Sigmoid colon (tissue), 4 donors: ENCODE results near the gene PRR20D.

Experiments used
- CTCF ChIP-seq, 4 experiments: fragments of 450-650 bp in 3 of 4; fragments of 200-600 bp in 1 of 4; IDR thresholded peaks; one replicate each; pipeline ENCODE4 v1.5.1; 2016 to 2019; ENCODE audit warnings: antibody characterized with exemption in 4 of 4, mild to moderate bottlenecking in 3 of 4, moderate library complexity in 2 of 4
- POLR2AphosphoS5 ChIP-seq, 4 donors: sonication (generic); formaldehyde crosslinking; IDR thresholded peaks; one replicate each; pipeline ENCODE4 v1.6.1; 2017; ENCODE audit warnings: antibody characterized with exemption in 4 of 4

DNA sequence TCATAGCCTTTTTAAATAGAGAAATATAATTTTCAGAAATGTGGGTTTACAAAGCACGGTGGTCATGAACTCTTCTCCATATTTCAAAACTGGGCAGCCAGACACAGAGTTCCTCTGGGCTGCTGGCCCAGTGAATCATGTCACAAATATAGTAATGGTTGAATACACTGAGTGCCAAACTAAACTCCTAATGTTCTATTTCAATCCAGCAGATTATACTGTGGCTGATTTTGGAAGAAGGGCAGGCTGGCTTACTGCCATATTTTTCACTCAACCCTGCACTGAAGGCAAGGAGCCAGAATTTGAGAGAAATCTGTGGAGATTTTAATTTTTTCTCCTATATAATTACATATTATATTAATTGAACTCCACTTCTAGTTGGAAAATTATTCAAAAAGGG lies 36.8 kb upstream of the PRR20D start:
- TF ChIP-seq CTCF (IDR thresholded peaks at IDR 0.05) = no peak
- TF ChIP-seq POLR2AphosphoS5 (IDR thresholded peaks at IDR 0.05) = no peak
